HG03103 (cell line): ENCODE results near the gene CCL28.
"Not testable (repeated sequence)": the region's sequence is repeated elsewhere in the genome, so short reads cannot be mapped to it uniquely, and the experiment has no call there.

ENCODE experiments used
- ATAC-seq: cut with Tn5 transposase; IDR thresholded peaks from one replicate; pipeline ENCODE4 v1.9.1; 2021; ENCODE audit warnings: low read depth; ENCODE audit not compliant: unreplicated experiment

CCL28 gene, protein sequence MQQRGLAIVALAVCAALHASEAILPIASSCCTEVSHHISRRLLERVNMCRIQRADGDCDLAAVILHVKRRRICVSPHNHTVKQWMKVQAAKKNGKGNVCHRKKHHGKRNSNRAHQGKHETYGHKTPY

DNA sequence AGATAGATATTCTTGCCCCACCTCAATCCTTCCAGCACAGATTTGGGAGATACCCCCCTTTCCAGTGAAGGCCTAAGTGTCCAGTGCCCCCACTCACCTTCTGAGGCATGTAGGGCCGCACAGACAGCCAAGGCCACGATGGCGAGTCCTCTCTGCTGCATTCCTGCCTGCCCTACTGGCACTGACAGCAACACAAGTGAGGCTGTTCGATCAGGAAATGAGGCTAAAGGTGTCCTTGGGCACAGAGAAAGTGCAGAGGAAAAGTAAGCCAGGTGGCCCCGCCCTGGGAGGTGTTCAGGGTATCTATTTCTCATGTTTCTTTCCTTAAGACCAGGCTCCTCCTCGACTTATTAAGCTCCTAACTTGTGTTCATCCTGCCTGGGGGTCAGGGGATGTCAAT lies at the start of gene CCL28:
Gene CCL28, minus strand, starts transcription at position 236 of the 400 bp plus-strand sequence. Its CDS starts 75 bp downstream, at position 161.
- no peak for ATAC-seq

DNA sequence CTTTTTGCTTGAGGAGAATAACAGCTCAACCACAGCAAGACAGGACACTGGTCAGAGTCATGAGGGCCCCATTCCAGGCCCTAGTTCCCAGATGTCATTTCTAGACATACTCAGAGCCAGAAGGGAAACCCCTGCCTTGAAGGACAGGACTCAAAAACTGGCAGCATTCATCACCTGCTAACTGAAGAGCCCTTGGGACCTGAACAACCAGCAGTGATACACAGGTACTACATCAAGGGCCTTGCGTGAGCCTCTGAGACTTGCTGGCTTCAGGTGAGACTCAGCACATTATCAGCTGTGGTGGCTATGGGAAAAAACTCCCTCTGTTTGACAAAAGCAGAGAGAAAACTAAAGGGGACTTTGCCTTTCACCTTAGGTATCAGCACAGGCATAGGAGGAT lies 48.9 kb upstream of the CCL28 start:
- no peak for ATAC-seq

DNA sequence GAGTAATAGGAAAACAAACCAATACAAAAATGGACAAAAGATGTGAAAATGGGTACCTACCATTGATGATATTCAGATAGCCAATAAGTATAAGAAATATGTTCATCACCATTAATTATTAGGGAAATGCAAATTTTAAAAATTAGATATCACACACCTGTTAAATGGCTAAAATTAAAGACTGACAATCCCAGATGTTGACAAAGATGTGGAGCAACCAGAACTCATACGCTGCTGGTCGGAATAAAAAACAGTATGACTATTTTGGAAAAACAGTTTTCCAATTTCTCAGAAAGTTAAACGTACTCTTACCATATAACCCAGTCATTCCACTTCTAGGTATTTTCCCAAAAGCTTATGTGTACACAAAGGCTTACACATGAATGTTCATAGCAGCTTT lies 44.4 kb upstream of the CCL28 start:
- ATAC-seq = no peak

DNA sequence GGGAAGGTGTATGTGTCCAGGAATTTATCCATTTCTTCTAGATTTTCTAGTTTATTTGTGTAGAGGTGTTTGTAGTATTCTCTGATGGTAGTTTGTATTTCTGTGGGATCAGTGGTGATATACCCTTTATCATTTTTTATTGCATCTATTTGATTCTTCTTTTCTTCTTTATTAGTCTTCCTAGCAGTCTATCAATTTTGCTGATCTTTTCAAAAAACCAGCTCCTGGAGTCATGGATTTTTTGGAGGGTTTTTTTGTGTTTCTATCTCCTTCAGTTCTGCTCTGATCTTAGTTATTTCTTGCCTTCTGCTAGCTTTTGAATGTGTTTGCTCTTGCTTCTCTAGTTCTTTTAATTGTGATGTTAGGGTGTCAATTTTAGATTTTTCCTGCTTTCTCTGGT lies 29.4 kb upstream of the CCL28 start:
- not testable (repeated sequence) for ATAC-seq

DNA sequence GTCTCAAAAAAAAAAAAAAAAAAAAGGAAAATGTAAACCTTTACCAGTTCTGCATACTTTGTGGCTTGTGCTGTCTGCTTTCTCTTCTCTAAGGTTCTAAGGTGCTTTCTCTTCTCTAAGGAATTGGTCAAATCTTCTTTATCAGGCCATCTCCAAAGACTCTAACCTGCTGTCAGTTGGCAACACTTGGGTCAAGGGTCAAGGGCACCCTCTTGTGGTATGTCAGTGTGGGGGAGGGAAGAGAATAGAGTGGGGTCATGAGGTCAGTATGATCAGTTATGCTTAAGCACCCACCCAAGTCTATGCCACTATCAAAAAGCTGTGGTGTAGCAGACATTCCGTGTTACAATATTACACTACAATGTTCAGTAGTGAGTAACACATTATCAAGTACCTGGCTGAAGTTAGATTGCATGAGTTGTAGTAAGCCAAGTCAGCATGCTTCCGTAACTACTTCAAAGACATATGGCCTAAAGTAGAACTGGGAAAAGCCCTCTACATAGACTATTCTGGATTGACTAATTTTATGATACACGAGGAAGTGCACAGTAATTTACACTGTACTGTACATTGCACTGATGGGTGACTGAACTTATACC lies 25.0 kb upstream of the CCL28 start:
- ATAC-seq = no peak

DNA sequence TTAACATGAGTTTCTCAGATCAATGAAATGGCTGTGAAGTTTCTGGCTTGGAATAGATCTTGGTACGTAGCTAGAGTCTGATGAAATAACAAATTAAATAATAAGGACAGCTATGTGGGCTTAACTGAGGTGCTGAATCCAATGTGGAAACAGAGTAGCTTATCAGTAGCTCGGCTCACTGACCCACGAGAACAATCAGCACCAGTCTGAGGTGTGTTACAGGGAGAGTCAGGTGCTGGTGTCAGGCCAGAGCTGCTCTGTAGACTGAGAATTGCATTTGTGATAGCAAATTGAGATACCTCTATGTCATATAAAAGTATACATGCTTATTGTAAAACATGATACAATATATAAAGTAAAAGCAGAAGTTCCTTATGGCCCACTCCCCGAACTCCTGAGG lies 21.2 kb upstream of the CCL28 start:
- no peak for ATAC-seq

DNA sequence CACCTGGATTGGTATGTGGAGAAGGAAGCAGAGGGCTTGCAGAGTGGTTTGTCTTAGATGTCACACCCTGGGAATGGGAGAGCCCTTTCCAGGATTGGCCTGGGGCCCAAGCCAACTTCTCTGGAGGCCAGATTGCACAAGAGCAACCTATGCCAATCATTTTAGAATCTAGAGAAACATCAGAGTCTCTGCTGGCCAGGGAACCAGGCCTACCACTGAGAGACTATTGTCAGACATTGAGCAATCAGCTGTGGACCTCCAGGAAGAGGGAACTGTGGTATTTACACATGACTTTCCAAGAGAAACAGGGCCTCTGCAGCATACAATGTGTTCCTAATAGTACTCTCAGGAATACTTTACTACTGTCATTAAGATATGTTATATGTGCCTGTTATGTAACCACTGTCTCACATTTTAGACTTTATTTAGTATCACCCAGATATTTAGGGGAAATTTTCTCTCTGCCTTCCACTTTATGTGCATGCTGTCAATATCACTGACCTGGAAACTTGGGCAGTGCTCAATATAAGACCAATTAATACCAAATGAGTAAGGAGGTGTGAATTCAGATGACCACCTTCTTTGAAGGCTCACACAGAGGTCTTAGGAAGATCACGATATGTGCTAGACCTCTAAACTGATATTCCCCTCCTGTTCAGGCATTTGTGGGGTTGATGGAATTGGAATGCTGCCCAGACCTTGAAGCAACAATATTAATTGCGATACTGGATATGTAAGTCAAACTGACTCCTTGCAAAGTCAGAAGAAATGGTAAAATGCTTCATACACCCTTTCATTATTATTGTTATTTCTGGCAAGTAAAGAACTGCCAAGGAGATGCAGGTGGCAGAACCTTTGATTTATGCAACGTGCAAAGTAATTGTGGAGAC lies 20.5 kb upstream of the CCL28 start:
- ATAC-seq = no peak

DNA sequence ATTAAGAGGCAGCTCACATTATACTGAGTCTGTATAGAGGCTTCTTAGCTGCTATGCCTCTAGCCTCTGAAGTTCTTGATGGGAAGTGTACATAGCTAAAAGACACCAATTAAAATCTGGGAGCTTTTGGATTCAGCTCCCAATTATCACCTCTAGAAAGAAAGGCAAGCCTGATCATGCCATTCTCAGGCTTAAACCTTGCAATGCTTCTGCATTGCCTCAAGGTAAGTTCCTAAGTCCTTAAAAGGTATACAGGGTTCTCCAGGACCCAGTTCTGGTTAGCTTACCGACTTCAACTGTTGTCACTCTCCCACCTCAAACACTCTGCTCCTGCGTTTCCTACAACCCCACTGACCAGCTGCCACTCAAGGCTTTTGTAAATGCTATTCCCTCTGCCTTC lies 17.5 kb upstream of the CCL28 start:
- no peak for ATAC-seq

DNA sequence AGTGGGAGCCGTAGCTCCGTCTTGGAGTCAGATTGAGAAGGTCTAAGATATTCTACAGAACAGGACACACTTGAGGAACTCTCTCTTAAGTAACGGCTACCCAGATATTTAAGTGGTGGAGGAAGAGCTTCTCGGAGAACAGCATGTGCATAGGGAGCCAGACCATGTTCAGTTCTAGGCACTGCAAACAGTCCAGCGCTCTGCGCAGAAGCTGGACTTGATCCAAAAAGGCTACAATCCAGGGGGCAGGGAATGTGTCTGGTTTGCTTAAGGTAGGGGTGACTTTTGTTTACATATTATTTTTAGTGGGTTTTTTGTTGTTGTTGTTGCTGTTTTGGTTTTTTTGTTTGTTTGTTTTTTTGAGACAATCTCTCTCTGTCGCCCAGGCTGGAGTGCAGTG lies 16.8 kb upstream of the CCL28 start:
- ATAC-seq = no peak

DNA sequence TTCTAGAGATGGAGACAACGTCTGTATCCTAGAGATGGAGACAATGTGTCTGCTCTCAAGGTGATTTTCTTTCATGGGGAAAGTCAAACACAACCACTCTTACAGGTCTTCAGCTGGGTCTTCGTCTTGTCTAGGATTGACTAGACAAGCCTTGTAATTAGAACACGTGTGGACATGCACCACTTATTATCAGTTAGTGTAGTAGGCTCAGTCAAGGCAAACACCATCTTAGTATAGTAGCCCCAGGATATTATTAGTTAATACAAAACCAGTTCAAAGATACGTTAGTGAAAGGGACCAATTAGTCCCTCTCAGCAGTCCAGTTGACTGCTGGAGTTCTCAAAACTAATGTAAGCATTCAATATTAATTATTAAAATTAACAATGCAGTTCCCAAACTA lies 15.1 kb upstream of the CCL28 start:
- no peak for ATAC-seq

DNA sequence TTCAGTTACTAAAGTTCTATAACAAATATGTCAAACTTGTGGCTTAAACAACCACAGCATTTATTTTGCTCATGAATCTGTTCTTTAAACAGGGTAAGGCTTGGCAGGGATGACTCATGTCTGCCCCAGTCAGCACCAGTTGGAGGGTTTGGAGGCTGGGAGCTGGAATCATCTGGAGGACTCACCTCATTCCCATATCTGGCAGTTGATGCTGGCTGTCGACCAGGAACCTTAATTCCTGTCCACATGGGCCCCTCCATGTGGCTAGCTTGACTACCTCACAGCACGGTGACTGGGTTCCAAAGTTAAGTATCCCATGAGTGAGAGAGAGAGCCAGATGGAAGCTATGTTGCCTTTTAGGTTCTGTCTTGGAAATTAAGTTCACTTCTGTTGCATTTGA lies 13.8 kb upstream of the CCL28 start:
- ATAC-seq = no peak

DNA sequence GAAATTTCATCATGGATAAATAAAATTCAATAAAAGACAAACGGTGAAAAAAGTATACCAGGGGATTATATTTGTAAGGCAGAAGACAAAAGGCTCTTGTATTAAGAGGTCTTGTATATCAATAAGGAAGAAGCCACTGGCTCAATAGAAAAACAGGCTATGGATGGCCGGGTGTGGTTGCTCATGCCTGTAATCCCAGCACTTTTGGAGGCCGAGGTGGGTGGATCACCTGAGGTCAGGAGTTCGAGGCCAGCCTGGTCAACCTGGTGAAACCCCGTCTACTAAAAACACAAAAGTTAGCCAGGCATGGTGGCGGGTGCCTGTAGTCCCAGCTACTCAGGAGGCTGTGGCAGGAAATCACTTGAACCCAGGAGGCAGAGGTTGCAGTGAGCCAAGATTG lies 10.9 kb upstream of the CCL28 start:
- not testable (repeated sequence) for ATAC-seq

DNA sequence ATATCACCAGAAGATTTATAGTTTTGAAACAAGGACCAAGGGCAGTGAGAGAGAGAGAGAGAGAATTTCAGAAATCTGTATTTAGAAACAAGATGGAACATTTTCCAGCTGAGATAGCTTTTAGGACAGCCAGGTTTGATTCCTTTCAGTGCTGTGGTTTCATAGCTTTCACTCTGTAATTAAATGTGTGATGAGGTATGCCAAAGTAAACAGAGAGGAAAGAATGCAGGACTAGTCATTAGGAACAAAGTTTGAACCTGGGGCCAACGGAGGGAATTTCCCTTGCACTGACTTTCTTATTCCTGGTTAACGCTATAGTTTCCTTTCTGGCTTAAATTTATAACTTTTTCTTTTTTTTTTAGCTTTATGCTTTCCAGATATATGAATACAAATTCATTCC lies 10.0 kb upstream of the CCL28 start:
- ATAC-seq = no peak

DNA sequence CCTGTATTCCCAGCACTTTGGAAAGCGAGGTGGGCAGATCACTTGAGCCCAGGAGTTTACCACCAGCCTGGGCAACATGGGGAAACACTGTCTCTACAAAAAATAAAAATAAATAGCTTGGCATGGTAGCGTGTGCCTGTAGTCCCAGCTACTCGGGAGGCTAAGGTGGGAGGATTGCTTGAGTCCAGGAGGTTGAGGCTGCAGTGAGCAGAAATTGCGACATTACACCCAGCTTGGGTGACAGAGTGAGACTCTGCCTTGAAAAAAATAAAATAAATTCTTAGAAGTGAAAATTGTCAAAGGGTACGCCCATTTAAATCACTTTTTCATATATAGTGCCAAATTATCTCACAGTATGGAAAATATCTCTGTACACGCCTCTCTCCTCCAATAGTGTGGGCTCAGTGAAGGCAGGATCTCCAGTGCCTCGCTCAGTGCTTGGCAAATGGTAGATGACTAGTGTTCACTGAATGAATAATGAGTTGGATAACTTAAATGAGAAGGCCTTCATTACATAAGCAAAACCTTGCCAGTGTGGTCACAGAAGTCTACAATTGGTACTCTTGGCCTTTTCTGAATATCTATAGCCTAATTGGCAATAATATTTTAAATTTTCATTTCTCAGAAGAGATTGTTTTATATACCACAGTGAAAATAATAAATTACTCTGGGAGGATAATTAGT lies 9.4 kb upstream of the CCL28 start:
- no peak for ATAC-seq

DNA sequence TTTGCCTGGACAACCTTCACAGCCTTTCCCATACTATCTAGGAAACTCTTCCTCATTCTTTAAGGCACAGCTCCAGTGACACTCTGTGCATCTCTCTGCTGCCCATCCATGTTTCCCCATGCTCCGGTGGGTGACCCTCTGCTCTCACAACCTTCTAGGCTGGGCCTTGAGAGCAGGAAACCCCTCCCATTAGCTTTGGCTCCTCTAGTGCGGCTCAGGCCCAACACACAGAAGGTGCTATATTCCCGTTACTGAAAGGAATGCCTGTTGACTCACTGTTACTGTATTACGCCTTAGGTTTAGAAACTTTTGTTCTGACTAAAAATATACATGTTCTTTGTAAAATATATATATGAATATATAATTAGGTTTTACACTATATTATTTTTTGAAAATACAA lies 8.1 kb upstream of the CCL28 start:
- no peak for ATAC-seq

DNA sequence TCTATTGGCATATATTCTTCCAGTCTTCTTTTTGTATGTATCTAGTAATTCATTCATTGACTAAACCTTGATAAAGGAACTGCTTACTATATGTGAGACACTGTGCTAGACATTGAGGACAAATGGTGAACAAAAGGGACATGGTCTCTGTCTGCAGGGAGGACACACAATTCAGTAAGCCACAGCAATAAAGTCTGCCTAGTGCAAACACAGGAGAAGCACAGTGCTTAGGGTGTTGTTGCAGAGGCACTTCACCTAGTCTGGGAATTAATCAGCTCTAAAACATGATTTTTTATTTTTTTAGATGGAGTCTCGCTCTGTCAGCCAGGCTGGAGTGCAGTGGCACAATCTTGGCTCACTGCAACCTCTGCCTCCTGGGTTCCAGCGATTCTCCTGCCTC lies 6.4 kb upstream of the CCL28 start:
- ATAC-seq = no peak

DNA sequence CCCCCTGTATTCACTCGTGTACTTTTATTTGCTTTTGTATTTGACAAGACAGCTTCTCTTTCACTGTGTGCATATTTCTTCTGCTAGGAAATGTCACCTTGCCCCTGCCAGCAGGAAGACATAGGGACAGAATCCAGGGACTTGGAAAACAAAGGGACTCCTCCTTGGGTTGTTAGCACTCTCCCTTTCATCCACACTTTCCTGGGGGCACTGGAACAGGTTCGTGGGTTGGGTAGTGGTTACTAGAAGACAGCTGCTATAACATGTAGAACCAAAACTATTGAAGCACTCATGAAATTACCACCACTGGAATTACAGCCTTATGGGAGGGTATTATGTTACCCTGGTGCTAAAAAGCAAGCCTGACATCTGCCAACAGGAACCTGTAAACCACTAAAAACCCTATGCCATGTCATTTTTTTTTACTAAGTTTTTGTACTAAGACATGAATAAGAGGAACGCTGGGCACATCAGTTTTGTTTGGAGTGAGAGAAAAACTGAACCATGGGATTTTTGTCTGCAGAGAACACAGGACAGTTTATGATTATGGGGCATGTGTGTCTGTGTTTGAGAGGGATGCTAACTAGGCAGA lies 4.7 kb upstream of the CCL28 start:
- ATAC-seq = no peak

DNA sequence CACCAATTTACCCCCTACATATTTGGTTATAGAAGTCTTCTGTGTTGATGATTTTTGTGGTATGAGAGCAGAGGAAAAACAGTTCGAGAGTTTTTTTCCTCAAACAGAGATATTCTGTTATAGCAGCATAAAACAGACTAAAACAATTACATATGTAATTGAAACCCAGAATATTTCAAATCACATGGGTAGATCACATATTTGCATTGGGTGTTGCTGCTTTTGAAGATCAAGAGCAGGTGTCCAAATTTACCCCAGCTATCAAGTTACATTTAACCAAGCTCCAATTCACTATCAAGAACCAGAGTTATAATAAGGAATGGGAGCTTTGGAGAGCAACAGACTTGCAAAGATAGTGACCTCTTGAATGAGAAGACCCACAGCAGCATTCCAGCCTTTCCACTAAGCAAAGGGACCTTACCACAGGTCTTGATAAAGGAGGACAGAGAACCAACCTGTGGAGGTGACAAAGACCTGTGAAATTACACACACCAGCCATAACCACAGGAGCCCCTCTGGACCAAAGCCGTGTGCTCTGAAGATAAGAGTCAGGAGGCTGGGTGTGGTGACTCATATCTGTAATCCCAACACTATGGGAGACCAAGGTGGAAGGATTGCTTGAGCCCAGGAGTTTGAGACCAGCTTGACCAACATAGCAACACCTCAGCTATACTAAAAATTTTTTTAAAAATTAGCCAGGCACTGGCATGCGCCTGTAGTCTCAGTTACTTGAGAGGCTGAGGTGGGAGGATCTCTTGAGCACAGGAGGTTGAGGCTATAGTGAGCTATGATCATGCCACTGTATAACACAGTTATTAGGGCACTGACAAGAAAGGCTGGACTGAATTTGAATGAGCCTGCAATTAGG lies 4.0 kb upstream of the CCL28 start:
- no peak for ATAC-seq

DNA sequence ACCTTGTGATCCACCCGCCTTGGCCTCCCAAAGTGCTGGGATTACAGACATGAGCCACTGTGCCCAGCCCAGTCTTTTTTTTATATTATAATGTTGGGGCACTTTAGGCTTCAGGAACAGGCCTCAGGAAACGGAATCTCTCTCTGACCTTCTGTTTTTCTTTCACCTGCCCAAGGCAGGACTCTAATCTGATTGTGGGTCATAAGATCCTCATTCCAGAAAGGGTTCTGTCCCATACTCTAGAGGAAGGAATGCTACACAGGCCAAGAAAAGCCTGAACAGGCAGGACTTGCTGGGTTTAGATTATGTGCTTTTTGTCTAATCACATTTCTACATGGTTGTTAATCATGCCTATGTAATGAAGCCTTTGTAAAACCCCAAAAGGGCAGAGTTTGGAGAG lies 1.8 kb upstream of the CCL28 start:
- ATAC-seq = no peak

DNA sequence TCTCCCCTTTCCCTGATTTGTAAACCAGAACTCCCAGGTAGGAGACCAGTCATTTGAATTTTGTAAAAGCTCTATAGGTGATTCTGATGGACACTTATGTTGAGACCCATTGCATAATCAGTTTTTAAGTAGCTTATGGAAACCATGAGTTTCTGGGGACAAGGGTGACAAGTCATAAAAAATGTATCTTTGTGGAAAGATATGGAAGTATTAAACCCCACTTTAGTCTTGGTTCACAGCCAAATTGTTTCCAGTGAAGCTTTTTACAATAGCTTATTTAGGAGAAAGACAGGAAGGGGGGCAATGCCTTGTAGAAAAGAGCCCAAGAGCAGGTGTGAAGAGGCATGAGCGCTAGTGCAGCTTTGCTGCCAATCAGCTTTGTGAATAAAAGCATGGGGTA lies 453 bp upstream of the CCL28 start:
- ATAC-seq = no peak
